GM21381 (cell line): ENCODE results near the gene ITGA5.

Experiments used
- ATAC-seq: cut with Tn5 transposase; IDR thresholded peaks from one replicate; pipeline ENCODE4 v1.9.1; 2021; ENCODE audit warnings: mild to moderate bottlenecking, moderate library complexity; ENCODE audit not compliant: unreplicated experiment

Gene ITGA5

DNA sequence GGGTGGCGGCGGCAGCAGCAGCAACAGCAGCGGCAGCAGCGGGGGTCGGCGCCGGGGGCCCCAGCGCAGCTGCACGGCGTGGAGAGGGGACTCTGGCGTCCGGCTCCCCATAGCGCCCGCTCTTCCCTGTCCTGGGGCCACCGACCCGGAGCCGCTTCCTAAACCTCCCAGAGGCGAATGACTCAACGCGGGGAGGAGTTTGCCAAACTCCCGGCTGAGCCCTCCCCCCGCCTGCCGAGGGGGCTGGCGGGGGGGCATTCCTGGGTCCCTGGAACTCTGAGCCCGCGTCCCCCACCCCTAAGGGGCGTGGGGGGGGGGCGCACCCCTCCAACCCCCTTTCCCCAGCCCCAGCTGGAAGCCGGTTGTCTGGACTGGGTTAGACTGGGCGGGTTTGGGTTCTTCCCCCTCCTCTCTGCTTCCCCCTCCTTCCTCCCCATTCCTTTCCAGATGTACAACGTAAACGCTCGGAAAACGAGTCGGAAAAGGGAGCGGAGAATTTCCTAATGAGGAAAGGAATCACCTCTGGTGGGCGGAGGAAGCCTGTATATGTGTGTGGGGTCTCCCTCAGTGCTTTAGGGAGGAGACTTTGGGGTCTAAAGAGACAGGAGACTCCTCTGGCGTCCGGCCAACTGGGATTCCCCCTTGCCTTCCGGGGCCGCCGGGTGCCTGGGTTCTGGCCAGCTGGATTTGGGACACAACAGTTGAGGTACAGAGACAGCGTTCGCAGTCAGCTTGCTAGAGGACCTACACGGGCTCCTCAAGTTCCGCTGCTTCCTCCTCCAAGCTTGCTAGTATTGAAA, at the start of gene ITGA5:
TSS of gene ITGA5 (minus strand) at position 179 of the 800 bp plus-strand sequence. CDS start at position 111, 68 bp downstream.
- no peak for ATAC-seq

DNA sequence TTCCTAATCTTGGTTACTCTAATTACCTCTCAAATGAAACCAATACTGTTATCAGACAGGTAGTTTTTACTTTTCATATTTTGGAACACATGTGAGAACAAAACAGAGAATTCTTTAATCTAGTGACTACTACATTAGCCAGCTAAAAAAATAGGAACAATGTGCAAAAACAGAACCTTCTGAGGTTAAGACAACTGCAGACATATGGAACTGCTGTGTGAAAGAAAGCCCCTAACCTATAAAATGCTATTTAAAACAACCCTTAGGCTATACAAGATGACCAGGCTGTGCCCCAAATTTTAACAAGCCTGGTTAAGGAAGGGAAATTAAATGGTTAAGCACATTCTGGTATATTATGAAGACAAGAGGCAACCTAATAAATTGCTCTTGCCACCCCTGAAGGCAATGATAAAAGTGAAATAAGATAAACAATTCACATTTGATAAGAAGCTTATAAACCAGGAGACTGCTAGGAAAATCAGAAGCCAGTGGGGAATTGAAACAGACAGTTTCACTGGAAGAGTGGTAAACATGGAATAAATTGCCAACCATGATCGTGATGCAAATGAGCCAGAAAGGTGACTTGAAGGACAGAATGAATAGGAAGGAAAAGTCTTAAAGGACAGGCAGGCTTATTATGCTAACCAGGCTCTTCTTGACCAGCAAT, 46.9 kb upstream of the ITGA5 start:
- no peak for ATAC-seq

- no peak for ATAC-seq
These were observed 44.4 kb upstream of the ITGA5 start for GRCh38 chr12:54463484-54463883.

GRCh38 chr12:54463034-54463433, 44.0 kb upstream of the ITGA5 start:
- no peak for ATAC-seq

DNA sequence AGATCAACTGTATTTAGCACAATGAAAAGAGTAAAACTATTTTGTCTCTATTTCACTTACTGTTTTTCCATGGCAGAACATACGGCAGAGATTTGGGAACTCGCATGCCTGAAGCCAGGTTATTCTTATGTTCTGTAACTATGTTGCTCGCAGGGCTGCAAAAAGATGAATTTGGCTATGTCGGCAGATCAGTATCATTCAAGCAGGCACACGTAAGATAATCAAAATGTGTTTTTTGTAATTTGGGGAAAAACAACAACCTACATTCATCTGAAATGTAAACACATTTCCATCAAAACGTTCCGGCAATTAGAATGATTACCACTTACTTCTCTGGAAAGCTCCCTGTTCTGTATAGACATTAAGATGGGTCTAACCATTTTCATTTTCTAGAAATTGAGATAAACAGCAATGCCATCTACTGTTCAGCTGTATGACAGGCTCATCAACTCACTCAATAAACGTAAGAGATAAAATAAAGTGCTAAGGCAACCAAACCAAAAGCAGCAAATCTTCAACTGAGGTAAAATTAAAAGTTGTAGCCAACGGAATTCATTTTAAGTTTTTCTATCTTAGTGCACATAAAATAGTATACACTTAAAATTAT, 41.4 kb upstream of the ITGA5 start:
- no peak for ATAC-seq

- no peak for ATAC-seq
These were observed 40.3 kb upstream of the ITGA5 start for GRCh38 chr12:54459355-54459754.

- no peak for ATAC-seq
These were observed 36.8 kb upstream of the ITGA5 start for GRCh38 chr12:54455760-54456469.

DNA sequence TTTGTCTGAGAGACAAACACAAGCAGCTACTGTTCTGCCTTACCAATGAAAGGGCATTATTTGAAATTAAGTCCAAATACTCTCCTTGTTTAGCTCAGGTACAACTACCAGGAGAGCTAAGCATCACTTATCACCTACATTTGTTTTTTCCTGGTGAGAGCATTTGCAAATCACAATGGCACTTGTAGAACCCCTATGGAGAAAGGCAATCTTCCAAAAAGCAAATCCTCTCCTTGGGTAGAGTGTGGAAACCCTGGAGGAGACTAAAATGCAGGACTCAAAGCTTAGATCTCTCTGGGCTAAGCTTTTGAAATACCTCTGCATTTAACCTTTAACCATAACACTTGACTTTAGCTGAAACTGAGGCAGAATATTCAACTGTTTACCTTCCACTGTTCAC, 33.6 kb upstream of the ITGA5 start:
- no peak for ATAC-seq

DNA sequence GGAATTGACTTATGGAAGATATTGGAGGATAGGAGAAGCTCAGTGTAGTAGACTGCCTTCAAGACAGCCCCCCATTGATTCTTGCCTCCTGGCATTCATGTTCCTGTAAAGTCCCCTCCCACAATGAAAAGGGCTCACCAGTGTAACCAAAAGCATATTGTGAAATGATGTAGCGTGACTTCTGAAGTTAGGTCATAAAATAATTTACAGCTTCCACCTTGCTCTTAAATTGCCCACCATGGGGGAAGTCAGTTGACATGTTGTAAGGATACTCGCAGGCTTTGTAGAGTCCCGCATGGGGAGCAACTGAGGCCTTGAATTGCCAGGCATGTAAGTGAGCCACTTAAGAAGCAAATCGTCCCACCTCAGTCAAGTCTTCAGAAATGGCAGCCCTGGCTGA, 29.3 kb upstream of the ITGA5 start:
- no peak for ATAC-seq

GRCh38 chr12:54447917-54448316, 28.9 kb upstream of the ITGA5 start:
- no peak for ATAC-seq

GRCh38 chr12:54444206-54444605, 25.1 kb upstream of the ITGA5 start:
- no peak for ATAC-seq

- no peak for ATAC-seq
These were observed 24.4 kb upstream of the ITGA5 start for GRCh38 chr12:54443446-54443845.

DNA sequence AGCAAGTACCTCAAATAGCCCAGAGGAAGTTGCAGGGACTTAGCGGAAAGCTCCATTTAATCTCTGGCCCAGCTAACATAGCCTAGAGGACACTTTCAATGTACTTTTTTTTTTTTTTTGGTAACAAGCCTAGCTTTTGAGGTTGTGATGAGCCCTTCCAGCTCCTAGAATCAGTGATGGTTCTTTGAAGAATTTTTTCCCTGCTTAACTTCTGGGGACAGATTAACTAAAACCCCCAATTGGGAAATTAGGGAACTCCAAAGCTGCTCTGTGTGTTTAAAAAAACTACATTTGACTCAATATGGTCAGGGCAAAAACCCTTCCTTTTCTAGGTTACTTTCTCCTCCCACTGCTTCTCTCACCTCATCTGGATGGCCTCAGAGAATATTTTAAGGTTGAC, 23.9 kb upstream of the ITGA5 start:
- no peak for ATAC-seq

- ATAC-seq, result no peak
These were observed 23.0 kb upstream of the ITGA5 start for GRCh38 chr12:54442099-54442498.

DNA sequence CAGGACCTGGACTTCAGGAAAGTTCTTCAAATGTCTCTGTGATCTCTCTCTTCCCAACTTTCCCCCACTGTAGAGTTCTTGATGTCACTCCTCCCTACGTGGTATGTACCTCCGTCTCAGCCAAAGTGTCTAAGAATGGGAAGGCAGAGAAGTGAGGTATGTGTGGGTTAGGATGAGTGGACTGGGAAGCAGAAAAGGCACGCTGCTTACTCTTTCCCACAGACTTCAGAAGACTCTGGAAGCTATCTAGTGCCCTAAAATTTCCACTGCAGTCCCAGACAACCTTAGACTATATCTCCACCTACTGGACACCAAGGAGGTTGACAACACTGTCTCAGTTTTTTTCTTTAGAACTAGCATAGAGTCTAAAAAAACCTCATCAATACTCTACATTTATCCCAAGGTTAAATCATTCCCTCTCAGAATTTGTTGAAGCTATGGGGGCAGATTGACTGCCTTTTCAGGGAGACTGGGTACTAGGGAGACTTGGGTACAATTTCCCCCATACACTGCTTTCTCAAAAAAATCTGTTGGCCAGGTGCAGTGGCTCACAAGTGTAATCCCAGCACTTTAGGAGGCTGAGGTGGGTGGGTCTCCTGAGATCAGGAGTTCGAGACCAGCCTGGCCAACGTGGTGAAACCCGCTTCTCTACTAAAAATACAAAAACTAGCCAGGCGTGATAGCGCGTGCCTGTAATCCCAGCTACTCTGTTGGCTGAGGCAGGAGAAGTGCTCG, 20.6 kb upstream of the ITGA5 start:
- ATAC-seq, result no peak

GRCh38 chr12:54439096-54439495, 20.0 kb upstream of the ITGA5 start:
- ATAC-seq, result no peak

DNA sequence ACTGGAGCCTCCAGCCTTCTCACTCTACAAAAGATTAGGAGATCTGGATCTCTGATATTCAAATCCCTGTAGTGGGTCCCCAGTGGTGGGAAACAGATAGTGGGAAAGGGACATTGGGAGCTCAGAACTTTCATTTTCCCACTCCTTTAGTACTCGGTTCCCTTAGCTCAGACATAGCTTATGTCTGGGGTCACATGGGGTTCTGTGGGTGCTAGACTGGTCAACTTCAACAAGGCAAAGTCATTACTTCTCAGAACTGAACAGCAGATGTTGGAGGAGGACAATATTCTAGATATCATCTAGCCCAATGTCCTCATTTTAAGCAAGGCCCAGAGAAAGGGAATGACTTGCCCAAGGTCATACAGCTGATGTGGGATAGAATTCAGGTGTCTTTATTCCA, 19.5 kb upstream of the ITGA5 start:
- ATAC-seq, result no peak

GRCh38 chr12:54437697-54438096, 18.6 kb upstream of the ITGA5 start:
- no peak for ATAC-seq

DNA sequence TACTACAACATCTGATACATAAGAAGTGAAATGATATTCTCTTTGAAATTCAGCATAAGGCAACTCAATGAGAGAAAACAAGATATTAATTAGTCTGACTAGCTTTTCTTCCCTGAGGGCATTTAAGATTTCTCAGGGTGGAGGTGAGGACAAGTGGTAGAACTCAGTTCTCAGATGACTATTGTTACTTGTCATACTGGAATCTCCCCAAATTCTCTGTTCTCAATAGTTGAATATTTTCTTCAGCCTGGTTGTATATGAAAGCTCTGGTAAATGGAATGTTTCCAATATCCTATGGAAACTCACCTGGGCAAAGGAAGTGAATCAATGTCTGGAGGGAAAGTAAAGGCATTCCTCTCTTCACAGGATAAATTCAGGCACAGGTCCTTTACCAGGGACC, 18.2 kb upstream of the ITGA5 start:
- no peak for ATAC-seq

GRCh38 chr12:54432815-54433164, 13.7 kb upstream of the ITGA5 start:
- no peak for ATAC-seq
